H1 (cell line): ENCODE results near the gene ABHD11. TPM values are rescaled to one million over a fixed set of nuclear protein-coding genes. Genes with fewer than 3 reads are reported as not detected.
A peak's percentile ranks its signal among the peaks of the same experiment; 100 is the strongest.

ENCODE experiments used
- BACH1 ChIP-seq: IDR thresholded peaks from 2 replicates; pipeline ENCODE4 v1.6.1; 2012; ENCODE audit warnings: low read length, improper control_type of control experiment
- CBX8 ChIP-seq: fragments of 300-800, 300-1000 bp; sonication (generic); IDR thresholded peaks from 2 replicates; pipeline ENCODE4 v1.7.1; 2016; ENCODE audit warnings: low read depth, low read length, borderline replicate concordance
- CHD1 ChIP-seq: IDR thresholded peaks from 2 replicates; pipeline ENCODE4 v1.6.1; 2012; ENCODE audit warnings: low read depth, low read length, improper control_type of control experiment
- CHD2 ChIP-seq: IDR thresholded peaks from 2 replicates; pipeline ENCODE4 v1.6.1; 2012; ENCODE audit warnings: low read length, improper control_type of control experiment
- EZH2 ChIP-seq: fragments of 200-600 bp; sonication (generic); IDR thresholded peaks from 2 replicates; pipeline ENCODE4 v1.7.1; 2012; ENCODE audit warnings: low read depth, mild to moderate bottlenecking, moderate library complexity, low read length, inconsistent platforms; ENCODE audit not compliant: severe bottlenecking
- HDAC2 ChIP-seq, 2 experiments: fragments of 300-600 bp in 1 of 2; sonication (generic) in 1 of 2; IDR thresholded peaks; 2 replicates each; pipeline ENCODE4 v1.6.1; 2011 to 2012; ENCODE audit warnings: low read depth in 2 of 2, low read length in 2 of 2, mild to moderate bottlenecking in 2 of 2, moderate library complexity in 2 of 2, borderline replicate concordance in 1 of 2, inconsistent platforms in 1 of 2
- PHF8 ChIP-seq: fragments of 200-600 bp; sonication (generic); conservative IDR thresholded peaks from 2 replicates; pipeline ENCODE4 v1.7.1; 2012; ENCODE audit warnings: low read depth, mild to moderate bottlenecking, inconsistent platforms, low read length, moderate library complexity
- POLR2A ChIP-seq, 2 experiments: IDR thresholded peaks; 1 replicate in 1 of 2; 2 replicates in 1 of 2; pipeline ENCODE4 v1.6.1; 2011; ENCODE audit warnings: low read depth in 2 of 2, low read length in 2 of 2, mild to moderate bottlenecking in 2 of 2; ENCODE audit errors: control extremely low read depth in 1 of 2
- POLR2AphosphoS5 ChIP-seq: IDR thresholded peaks from 2 replicates; pipeline ENCODE4 v1.6.1; 2011; ENCODE audit warnings: low read depth, low read length
- RBBP5 ChIP-seq: IDR thresholded peaks from 2 replicates; pipeline ENCODE4 v1.7.1; 2012; ENCODE audit warnings: low read depth, mild to moderate bottlenecking, inconsistent platforms, low read length, moderate library complexity, borderline replicate concordance
- RFX5 ChIP-seq: IDR thresholded peaks from 2 replicates; pipeline ENCODE4 v1.6.1; 2011; ENCODE audit warnings: low read depth, low read length, improper control_type of control experiment, borderline replicate concordance
- RXRA ChIP-seq: IDR thresholded peaks from 2 replicates; pipeline ENCODE4 v1.6.1; 2011; ENCODE audit warnings: low read depth, mild to moderate bottlenecking, low read length, moderate library complexity; ENCODE audit not compliant: insufficient read depth
- SAP30 ChIP-seq: fragments of 300-600 bp; sonication (generic); IDR thresholded peaks from 2 replicates; pipeline ENCODE4 v1.7.1; 2012; ENCODE audit warnings: low read length, moderate library complexity, mild to moderate bottlenecking, inconsistent platforms; ENCODE audit not compliant: insufficient read depth, insufficient replicate concordance
- SIN3A ChIP-seq, 2 experiments: IDR thresholded peaks in 1 of 2; conservative IDR thresholded peaks in 1 of 2; 2 replicates each; pipeline ENCODE4 v1.6.1; 2011 to 2012; ENCODE audit warnings: low read length in 2 of 2, improper control_type of control experiment in 1 of 2, low read depth in 1 of 2, mild to moderate bottlenecking in 1 of 2
- SP4 ChIP-seq: IDR thresholded peaks from 2 replicates; pipeline ENCODE4 v1.6.1; 2012; ENCODE audit warnings: low read length, inconsistent platforms
- SUZ12 ChIP-seq: fragments of 200-600 bp; sonication (generic); IDR thresholded peaks from 2 replicates; pipeline ENCODE4 v1.6.1; 2012; ENCODE audit warnings: mild to moderate bottlenecking, inconsistent platforms, low read length, moderate library complexity, mixed read lengths
- TAF7 ChIP-seq: optimal IDR thresholded peaks from 2 replicates; pipeline ENCODE3; 2011; ENCODE audit warnings: low read depth, mild to moderate bottlenecking, inconsistent platforms, low read length, moderate library complexity, borderline replicate concordance
- TCF12 ChIP-seq: IDR thresholded peaks from 2 replicates; pipeline ENCODE4 v1.6.1; 2011; ENCODE audit warnings: low read depth, mild to moderate bottlenecking, low read length
- polyA plus RNA-seq, 7 experiments: library from polyadenylated mRNA; depleted of rRNA in 3 of 7; stranded (reverse) in 5 of 7; unstranded in 2 of 7; fragments of >200 nt in 5 of 7; fragments of 200-250 nt in 2 of 7; gene quantifications; 1 replicate in 5 of 7; 2 replicates in 1 of 7; 4 replicates in 1 of 7; pipeline versions ENCODE4 v1.2.1 to v1.2.3, GENCODE V29; 2011 to 2013; ENCODE audit warnings: missing spikeins in 2 of 7, mixed read lengths in 2 of 7
- total RNA-seq: library from RNA; stranded (reverse); fragmentation: NEBNext Ultra II Directional; extraction: Animal tissue kit (Norgen Biotek cat#: 25700); gene quantifications from 2 replicates; pipeline ENCODE4 v1.2.1, GENCODE V29; 2021
- TF ChIP-seq, protein P1 (sequence below): IDR thresholded peaks from 2 replicates; pipeline ENCODE4 v1.6.1; 2012; ENCODE audit warnings: low read length, inconsistent platforms

ABHD11 gene
- total and polyA plus RNA-seq, 2 of the 8 experiments (the other 6 are each of a cell fraction or from before 2014, with no cell fraction given), result 19.8 to 42.2 TPM

GRCh38 chr7:73742338-73742752 is 3.7 kb upstream of the ABHD11 start (continued):
- TF ChIP-seq CBX8 (no peak), CHD1 (no peak), SP4 (no peak; the same call in 1 of the 2 replicates), SIN3A (conservative IDR thresholded peaks at IDR 0.05 in 1 of 2, IDR thresholded peaks at IDR 0.05 in 1 of 2; ENCODE audit: low read depth in 1 of 2, low read length in 2 of 2) (0 out of 4 replicates have a peak, but pooled peaks of 1 of the 2 experiments have one; percentile 0), RFX5 (no peak), BACH1 (no peak), CHD2 (peak; percentile 62; the same call in 1 of the 2 replicates), RBBP5 (no peak), TCF12 (peak; percentile 98), SAP30 (no peak), HDAC2 (IDR thresholded peaks at IDR 0.05; ENCODE audit: borderline replicate concordance in 1 of 2, low read depth in 2 of 2, low read length in 2 of 2) (peak in 1 of 2 experiments; percentile 85; a peak in 1 of 4 replicates), EZH2 (no peak), RXRA (0 out of 2 replicates have a peak, but pooled peaks have one; percentile 43), SUZ12 (no peak), POLR2A (IDR thresholded peaks at IDR 0.05; ENCODE audit: control extremely low read depth in 1 of 2, low read depth in 2 of 2, low read length in 2 of 2) (no peak; a peak in 1 of 3 replicates), POLR2AphosphoS5 (no peak), TAF7 (peak; percentile 59), PHF8 (0 out of 2 replicates have a peak, but pooled peaks have one; percentile 13)
- TF ChIP-seq, protein P1, sequence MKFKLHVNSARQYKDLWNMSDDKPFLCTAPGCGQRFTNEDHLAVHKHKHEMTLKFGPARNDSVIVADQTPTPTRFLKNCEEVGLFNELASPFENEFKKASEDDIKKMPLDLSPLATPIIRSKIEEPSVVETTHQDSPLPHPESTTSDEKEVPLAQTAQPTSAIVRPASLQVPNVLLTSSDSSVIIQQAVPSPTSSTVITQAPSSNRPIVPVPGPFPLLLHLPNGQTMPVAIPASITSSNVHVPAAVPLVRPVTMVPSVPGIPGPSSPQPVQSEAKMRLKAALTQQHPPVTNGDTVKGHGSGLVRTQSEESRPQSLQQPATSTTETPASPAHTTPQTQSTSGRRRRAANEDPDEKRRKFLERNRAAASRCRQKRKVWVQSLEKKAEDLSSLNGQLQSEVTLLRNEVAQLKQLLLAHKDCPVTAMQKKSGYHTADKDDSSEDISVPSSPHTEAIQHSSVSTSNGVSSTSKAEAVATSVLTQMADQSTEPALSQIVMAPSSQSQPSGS, result no peak
